Upper lobe of left lung (tissue), 4 donors: ENCODE data around the gene PRKN.

Experiments used
- EP300 ChIP-seq, 4 donors: sonication (generic); formaldehyde crosslinking; IDR thresholded peaks; one replicate each; pipeline ENCODE4 v1.5.1; 2017; ENCODE audit warnings: antibody characterized with exemption in 4 of 4, control low read depth in 2 of 4
- POLR2A ChIP-seq, 4 donors: fragments of 450-650 bp; IDR thresholded peaks; one replicate each; pipeline ENCODE4 v1.5.1; 2016 to 2017; ENCODE audit warnings: antibody characterized with exemption in 4 of 4, mild to moderate bottlenecking in 2 of 4
- POLR2AphosphoS5 ChIP-seq, 2 donors: sonication (generic); formaldehyde crosslinking; IDR thresholded peaks; one replicate each; pipeline ENCODE4 v1.5.1; 2017; ENCODE audit warnings: antibody characterized with exemption in 2 of 2
- TF ChIP-seq, protein P1 (sequence below), 6 experiments: fragments of 450-650 bp in 4 of 6; fragments of 200-600 bp in 2 of 6; sonication (generic) in 2 of 6; IDR thresholded peaks; one replicate each; pipeline ENCODE4 v1.5.1; 2016 to 2019; ENCODE audit warnings: antibody characterized with exemption in 6 of 6

DNA sequence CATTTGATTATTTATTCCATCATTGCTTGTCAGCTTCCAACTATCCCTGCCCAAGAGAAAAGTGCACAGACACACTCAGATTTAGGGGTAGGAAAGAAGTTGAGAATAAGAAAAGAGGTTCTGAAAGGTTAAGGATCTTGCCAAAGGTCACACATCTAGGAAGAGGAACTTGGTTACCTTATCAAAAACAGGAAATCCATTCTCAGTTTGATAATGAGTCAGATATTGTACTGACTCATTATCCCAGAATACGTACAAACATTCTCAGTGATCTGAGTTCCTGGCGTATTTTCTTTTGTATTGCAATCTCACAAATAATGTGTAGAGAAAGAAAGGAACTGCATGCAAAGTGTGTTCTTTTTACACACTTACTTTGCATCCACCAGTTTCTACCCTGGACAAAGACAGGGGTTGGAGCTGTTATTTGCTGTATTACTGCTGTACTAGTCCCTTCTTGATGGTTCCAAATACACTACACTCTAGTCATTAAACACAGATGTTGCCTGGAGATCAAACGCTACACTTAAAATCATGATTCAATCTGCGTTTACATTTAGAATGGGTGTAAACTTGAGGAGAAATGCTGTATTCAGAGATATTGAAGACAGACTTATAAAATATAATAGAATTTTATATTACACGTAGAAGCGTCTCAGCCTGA lies 545.7 kb downstream of the PRKN start:
- TF ChIP-seq, protein P1, sequence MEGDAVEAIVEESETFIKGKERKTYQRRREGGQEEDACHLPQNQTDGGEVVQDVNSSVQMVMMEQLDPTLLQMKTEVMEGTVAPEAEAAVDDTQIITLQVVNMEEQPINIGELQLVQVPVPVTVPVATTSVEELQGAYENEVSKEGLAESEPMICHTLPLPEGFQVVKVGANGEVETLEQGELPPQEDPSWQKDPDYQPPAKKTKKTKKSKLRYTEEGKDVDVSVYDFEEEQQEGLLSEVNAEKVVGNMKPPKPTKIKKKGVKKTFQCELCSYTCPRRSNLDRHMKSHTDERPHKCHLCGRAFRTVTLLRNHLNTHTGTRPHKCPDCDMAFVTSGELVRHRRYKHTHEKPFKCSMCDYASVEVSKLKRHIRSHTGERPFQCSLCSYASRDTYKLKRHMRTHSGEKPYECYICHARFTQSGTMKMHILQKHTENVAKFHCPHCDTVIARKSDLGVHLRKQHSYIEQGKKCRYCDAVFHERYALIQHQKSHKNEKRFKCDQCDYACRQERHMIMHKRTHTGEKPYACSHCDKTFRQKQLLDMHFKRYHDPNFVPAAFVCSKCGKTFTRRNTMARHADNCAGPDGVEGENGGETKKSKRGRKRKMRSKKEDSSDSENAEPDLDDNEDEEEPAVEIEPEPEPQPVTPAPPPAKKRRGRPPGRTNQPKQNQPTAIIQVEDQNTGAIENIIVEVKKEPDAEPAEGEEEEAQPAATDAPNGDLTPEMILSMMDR (IDR thresholded peaks at IDR 0.05): no peak
- TF ChIP-seq EP300 (IDR thresholded peaks at IDR 0.05) (peak in 1 of 4 donors; percentile 30), POLR2AphosphoS5 (IDR thresholded peaks at IDR 0.05) (no peak), POLR2A (IDR thresholded peaks at IDR 0.05) (no peak)
